ENCODE data around the gene YOD1.

DNA sequence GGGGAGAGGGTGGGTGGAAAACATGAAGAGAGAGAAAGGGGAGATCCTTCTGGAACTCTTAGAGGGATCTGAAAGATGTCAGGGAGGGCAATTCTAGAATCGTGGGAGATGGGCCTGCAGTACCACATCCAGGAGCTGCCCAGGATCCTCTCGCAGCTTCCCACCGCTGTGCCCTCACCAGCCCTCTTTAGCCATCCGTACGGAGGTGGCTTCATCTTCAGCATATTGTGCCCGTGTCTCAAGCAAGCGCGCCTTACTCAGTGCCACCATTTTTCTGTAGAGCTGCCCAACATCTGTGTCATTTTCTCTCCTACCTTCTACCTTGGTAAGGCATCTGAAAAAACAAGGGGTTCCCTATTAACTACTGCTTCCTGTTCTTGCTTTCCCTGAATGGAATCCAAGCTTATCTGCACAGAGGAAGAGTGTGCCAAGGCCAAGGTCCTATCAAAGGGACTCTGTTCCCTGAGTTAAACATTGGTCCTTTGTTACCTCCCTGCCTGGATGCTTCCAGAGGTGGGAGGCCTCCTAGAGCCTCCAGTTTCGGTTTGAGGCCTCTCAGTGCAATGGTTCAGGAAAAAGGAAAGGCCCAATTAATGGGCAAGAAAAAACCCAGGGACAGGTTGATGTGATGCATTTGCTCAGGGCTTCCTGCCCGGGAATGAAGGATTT, 41.7 kb downstream of the YOD1 start:
- TF ChIP-seq, protein P1, sequence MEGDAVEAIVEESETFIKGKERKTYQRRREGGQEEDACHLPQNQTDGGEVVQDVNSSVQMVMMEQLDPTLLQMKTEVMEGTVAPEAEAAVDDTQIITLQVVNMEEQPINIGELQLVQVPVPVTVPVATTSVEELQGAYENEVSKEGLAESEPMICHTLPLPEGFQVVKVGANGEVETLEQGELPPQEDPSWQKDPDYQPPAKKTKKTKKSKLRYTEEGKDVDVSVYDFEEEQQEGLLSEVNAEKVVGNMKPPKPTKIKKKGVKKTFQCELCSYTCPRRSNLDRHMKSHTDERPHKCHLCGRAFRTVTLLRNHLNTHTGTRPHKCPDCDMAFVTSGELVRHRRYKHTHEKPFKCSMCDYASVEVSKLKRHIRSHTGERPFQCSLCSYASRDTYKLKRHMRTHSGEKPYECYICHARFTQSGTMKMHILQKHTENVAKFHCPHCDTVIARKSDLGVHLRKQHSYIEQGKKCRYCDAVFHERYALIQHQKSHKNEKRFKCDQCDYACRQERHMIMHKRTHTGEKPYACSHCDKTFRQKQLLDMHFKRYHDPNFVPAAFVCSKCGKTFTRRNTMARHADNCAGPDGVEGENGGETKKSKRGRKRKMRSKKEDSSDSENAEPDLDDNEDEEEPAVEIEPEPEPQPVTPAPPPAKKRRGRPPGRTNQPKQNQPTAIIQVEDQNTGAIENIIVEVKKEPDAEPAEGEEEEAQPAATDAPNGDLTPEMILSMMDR (IDR thresholded peaks at IDR 0.05), result no peak
- TF ChIP-seq ZFX (IDR thresholded peaks at IDR 0.05; ENCODE audit: borderline replicate concordance), result no peak

Data from 22Rv1 (cell line).